WTC11 (cell line): ENCODE results near the gene TBX4.

Source experiments
- ATF3 ChIP-seq: sonication (generic); formaldehyde crosslinking; conservative IDR thresholded peaks from 2 replicates; pipeline ENCODE4 v1.8.1; 2022; ENCODE audit warnings: mild to moderate bottlenecking, missing genetic modification reagents
- CREB1 ChIP-seq: sonication (generic); formaldehyde crosslinking; IDR thresholded peaks from 2 replicates; pipeline ENCODE4 v1.8.0; 2023; ENCODE audit warnings: mild to moderate bottlenecking, missing genetic modification reagents
- CTCF ChIP-seq: fragments of 200-600 bp; IDR thresholded peaks from 2 replicates; pipeline ENCODE4 v1.8.0; 2022; ENCODE audit warnings: antibody characterized with exemption
- IRF2 ChIP-seq: sonication (generic); formaldehyde crosslinking; IDR thresholded peaks from 2 replicates; pipeline ENCODE4 v1.8.0; 2022; ENCODE audit warnings: low read depth, missing genetic modification reagents, borderline replicate concordance
- JUN ChIP-seq: sonication (generic); formaldehyde crosslinking; IDR thresholded peaks from 2 replicates; pipeline ENCODE4 v1.8.0; 2023; ENCODE audit warnings: mild to moderate bottlenecking, missing genetic modification reagents
- NR2C2 ChIP-seq: sonication (generic); formaldehyde crosslinking; IDR thresholded peaks from 2 replicates; pipeline ENCODE4 v1.8.0; 2022; ENCODE audit warnings: mild to moderate bottlenecking, missing genetic modification reagents
- ZNF416 ChIP-seq: fragments of 250-450 bp; sonication (Bioruptor Pico); IDR thresholded peaks from 2 replicates; pipeline ENCODE4 v1.9.0; 2021; ENCODE audit warnings: mild to moderate bottlenecking, inconsistent platforms
- ZNF423 ChIP-seq: fragments of 250-450 bp; sonication (Bioruptor Pico); IDR thresholded peaks from 2 replicates; pipeline ENCODE4 v2.1.2; 2022; ENCODE audit warnings: mild to moderate bottlenecking, moderate library complexity
- TF ChIP-seq, protein P1 (sequence below): sonication (generic); formaldehyde crosslinking; IDR thresholded peaks from 2 replicates; pipeline ENCODE4 v1.8.0; 2022; ENCODE audit warnings: mild to moderate bottlenecking, missing genetic modification reagents
- TF ChIP-seq, protein P2 (sequence below): sonication (generic); formaldehyde crosslinking; IDR thresholded peaks from 2 replicates; pipeline ENCODE4 v1.8.1; 2022; ENCODE audit warnings: low read depth, mild to moderate bottlenecking, moderate library complexity, missing genetic modification reagents, borderline replicate concordance

DNA sequence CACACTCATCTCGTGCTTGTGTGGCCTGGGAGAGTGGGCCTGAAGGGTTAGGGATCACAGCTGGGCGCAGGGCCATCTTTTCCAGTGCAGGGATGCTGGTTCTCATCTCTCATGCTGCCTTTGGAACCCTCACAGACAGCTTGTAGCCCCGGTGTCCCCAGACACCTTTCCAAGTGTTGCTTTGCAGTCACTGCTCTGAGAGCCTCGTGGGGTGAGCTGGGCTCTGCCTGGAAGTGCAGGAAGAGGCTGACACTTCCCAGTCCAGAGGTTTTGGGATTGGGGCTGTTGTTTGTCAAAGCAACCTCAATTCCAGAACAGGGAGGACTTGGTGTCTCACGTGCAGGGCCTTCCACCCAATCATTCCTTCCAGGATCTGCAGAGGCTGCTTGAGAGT, 28.2 kb downstream of the TBX4 start:
- TF ChIP-seq ATF3 (CRISPR knock-in tag) = no peak
- TF ChIP-seq CTCF = no peak
- TF ChIP-seq ZNF423 (CRISPR knock-in tag) = no peak
- no peak for TF ChIP-seq IRF2 (CRISPR knock-in tag)
- TF ChIP-seq, protein P1, sequence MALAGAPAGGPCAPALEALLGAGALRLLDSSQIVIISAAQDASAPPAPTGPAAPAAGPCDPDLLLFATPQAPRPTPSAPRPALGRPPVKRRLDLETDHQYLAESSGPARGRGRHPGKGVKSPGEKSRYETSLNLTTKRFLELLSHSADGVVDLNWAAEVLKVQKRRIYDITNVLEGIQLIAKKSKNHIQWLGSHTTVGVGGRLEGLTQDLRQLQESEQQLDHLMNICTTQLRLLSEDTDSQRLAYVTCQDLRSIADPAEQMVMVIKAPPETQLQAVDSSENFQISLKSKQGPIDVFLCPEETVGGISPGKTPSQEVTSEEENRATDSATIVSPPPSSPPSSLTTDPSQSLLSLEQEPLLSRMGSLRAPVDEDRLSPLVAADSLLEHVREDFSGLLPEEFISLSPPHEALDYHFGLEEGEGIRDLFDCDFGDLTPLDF (CRISPR knock-in tag) = no peak
- TF ChIP-seq, protein P2, sequence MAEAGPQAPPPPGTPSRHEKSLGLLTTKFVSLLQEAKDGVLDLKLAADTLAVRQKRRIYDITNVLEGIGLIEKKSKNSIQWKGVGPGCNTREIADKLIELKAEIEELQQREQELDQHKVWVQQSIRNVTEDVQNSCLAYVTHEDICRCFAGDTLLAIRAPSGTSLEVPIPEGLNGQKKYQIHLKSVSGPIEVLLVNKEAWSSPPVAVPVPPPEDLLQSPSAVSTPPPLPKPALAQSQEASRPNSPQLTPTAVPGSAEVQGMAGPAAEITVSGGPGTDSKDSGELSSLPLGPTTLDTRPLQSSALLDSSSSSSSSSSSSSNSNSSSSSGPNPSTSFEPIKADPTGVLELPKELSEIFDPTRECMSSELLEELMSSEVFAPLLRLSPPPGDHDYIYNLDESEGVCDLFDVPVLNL (CRISPR knock-in tag) = no peak
- no peak for TF ChIP-seq CREB1 (CRISPR knock-in tag)
- TF ChIP-seq JUN (CRISPR knock-in tag) = no peak
- TF ChIP-seq ZNF416 (CRISPR knock-in tag) = no peak
- no peak for TF ChIP-seq NR2C2 (CRISPR knock-in tag)
